ENCODE measurements around the gene SHQ1. TPM values are rescaled to one million over a fixed set of nuclear protein-coding genes. Genes with fewer than 3 reads are reported as not detected.

SHQ1 gene
- total and polyA plus RNA-seq, 2 experiments from 2014 or later = 18.3 to 28.7 TPM

- TF ChIP-seq REST (IDR thresholded peaks at IDR 0.05; ENCODE audit: unreplicated experiment) = no peak
- no peak for TF ChIP-seq STAT1 (IDR thresholded peaks at IDR 0.05; ENCODE audit: unreplicated experiment)
- no peak for TF ChIP-seq ZNF114 (CRISPR knock-in tag; IDR thresholded peaks at IDR 0.05)
- H3K36me3 Mint-ChIP-seq (ENCODE audit: low read depth) = no peaks in the 10 kb centered on the region
These were observed 14.3 kb upstream of the SHQ1 start for GRCh38 chr3:72862314-72863090.

GRCh38 chr3:72860846-72861245 is 12.6 kb upstream of the SHQ1 start:
- H3K27ac ChIP-seq (ENCODE audit: low read depth) = no peak overlapping the region
- Mint-ChIP-seq H3K36me3 (ENCODE audit: low read depth) (no peaks in the 10 kb centered on the region), H3K4me3 (no peak overlapping the region), H3K9me3 (no peaks in the 10 kb centered on the region), H3K27ac (no peak overlapping the region), H3K27me3 (ENCODE audit: insufficient read depth, low read depth, poor library complexity) (no peaks in the 10 kb centered on the region), H3K4me1 (no peaks in the 10 kb centered on the region)
- H3K79me2 ChIP-seq (replicated peaks; ENCODE audit: insufficient read depth) = no peaks in the 10 kb centered on the region
- no peaks in the 10 kb centered on the region for H3K36me3 ChIP-seq (ENCODE audit: insufficient read depth)
- H3K4me1 ChIP-seq (ENCODE audit: insufficient read depth) = no peaks in the 10 kb centered on the region
- H4K20me1 ChIP-seq (replicated peaks; ENCODE audit: insufficient read depth) = no peaks in the 10 kb centered on the region
- no peaks in the 10 kb centered on the region for H3K9me2 ChIP-seq (ENCODE audit: insufficient read depth)
- H3K4me2 ChIP-seq = no peak overlapping the region
- H3K27me3 ChIP-seq (ENCODE audit: insufficient read depth) = no peaks in the 10 kb centered on the region
- H3K4me3 ChIP-seq = no peak overlapping the region
- H2AFZ ChIP-seq = no peak overlapping the region
- ATAC-seq (no peak), DNase-seq (ENCODE audit: low spot score) (no peak)
- H3F3A ChIP-seq (replicated peaks; ENCODE audit: low read depth) = no peaks in the 10 kb centered on the region
- TF ChIP-seq NANOG (IDR thresholded peaks at IDR 0.05; ENCODE audit: borderline replicate concordance) = no peak
- TF ChIP-seq ZNF462 (CRISPR knock-in tag; IDR thresholded peaks at IDR 0.05) = no peak
- no peak for TF ChIP-seq JUNB (IDR thresholded peaks at IDR 0.05; ENCODE audit: unreplicated experiment)
- no peak for TF ChIP-seq EZH2 (IDR thresholded peaks at IDR 0.05; ENCODE audit: low read depth, unreplicated experiment)
- TF ChIP-seq POLR2AphosphoS5 (IDR thresholded peaks at IDR 0.05; ENCODE audit: low read depth) = no peak
- TF ChIP-seq ZNF114 (CRISPR knock-in tag; IDR thresholded peaks at IDR 0.05) = no peak
- TF ChIP-seq ETS1 (IDR thresholded peaks at IDR 0.05) = no peak

More at GRCh38 chr3:72862314-72863090, 14.3 kb upstream of the SHQ1 start:
- no peaks in the 10 kb centered on the region for H3K36me3 ChIP-seq (ENCODE audit: insufficient read depth)
- Mint-ChIP-seq H3K4me3 (no peak overlapping the region), H3K9me3 (no peaks in the 10 kb centered on the region), H3K27ac (no peak overlapping the region), H3K4me1 (no peaks in the 10 kb centered on the region), H3K27me3 (ENCODE audit: insufficient read depth, low read depth, poor library complexity) (no peaks in the 10 kb centered on the region)
- H3K27me3 ChIP-seq (ENCODE audit: insufficient read depth) = no peaks in the 10 kb centered on the region
- H2AFZ ChIP-seq = peak overlapping the region; percentile 69; the same call in 1 of the 2 replicates
- no peaks in the 10 kb centered on the region for H3K4me1 ChIP-seq (ENCODE audit: insufficient read depth)
- ATAC-seq = no peak
- no peak overlapping the region for H3K4me3 ChIP-seq
- H4K20me1 ChIP-seq (replicated peaks; ENCODE audit: insufficient read depth) = no peaks in the 10 kb centered on the region
- no peaks in the 10 kb centered on the region for H3F3A ChIP-seq (replicated peaks; ENCODE audit: low read depth)
- H3K4me2 ChIP-seq = no peak overlapping the region
- H3K79me2 ChIP-seq (replicated peaks; ENCODE audit: insufficient read depth) = no peaks in the 10 kb centered on the region
- DNase-seq (ENCODE audit: low spot score) = no peak
- H3K9me2 ChIP-seq (ENCODE audit: insufficient read depth) = no peaks in the 10 kb centered on the region
- no peak overlapping the region for H3K27ac ChIP-seq (ENCODE audit: low read depth)
